Fibroblast of skin of left biceps (primary cell): ENCODE measurements around the gene SLC52A1.
"Not testable (repeated sequence)": the region's sequence is repeated elsewhere in the genome, so short reads cannot be mapped to it uniquely, and the experiment has no call there.

Source experiments
- DNase-seq, 2 experiments: peaks; one replicate each; pipeline ENCODE4 v3.0.0-alpha.2; 2013; ENCODE audit warnings: low read depth in 2 of 2

Gene SLC52A1

DNA sequence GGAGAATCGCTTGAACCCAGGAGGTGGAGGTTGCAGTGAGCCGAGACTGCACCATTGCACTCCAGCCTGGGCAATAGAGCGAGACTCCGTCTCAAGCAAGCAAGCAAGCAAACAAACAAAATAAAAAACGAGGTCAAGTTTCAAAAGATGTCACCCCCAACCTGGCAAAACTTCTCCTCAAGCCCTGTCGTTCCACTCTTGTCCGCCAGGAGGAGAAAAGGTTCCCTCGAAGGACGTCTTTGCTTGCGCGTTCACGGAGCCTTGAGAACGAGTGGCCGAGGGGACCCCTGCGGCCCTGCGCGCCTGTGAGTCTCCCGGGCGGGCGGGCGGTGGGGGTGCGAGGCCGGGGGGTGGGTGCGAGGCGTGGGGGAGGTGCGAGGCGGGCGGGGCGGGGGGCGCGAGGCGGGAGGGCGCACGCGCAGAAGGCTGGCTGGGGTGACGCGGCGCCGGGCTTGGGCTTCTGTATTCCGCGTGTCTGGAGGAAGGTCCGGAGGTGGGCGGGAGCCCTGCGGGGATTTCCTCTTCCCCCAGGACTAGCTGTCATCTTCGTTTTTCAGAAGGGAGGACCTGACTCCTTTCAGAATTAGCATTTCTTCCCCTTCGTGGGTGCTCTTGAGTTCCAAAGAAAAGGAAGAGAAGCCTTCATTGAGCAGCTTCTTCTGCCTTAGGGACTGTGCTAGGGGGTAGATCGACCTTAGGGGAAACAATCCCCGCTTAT is 3.7 kb downstream of the SLC52A1 start:
- DNase-seq: peak; percentile 47 to 53

DNA sequence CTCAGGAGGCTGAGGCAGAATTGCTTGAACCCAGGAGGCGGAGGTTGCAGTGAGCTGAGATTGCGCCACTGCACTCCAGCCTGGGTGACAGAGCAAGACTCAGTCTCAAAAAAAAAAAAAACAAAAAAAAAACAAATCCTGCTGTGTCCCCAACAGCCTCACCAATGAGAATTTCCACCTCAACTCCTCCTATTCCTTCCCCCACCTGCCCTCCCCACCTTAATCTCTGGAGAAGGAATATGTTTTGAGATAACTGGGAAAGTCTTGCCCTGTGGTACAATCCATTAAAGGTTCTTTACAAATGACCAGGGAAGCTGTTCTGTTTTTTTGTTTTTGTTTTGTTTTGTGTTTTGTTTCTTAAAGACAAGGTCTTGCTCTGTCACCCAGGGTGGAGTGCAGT is 5.1 kb downstream of the SLC52A1 start:
- DNase-seq: not testable (repeated sequence)

DNA sequence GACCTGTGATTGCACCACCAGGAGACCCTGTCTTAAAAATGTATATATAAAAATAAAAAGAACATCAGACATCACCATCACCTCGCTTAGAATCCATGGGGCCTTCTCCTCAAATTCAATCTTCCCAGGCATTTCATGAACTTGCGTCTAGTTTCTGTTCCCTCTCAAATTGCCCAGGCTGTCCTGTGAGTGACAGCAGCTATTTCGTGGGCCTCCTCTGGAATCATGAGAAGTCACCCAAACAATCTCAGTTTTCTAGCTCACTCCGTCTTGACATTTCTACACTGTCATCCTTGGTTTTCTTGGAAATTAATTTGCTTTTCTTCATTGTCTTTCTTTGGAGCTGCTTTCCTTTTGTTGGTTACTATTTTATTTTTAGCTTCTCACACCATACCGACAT is 7.3 kb downstream of the SLC52A1 start:
- no peak for DNase-seq

DNA sequence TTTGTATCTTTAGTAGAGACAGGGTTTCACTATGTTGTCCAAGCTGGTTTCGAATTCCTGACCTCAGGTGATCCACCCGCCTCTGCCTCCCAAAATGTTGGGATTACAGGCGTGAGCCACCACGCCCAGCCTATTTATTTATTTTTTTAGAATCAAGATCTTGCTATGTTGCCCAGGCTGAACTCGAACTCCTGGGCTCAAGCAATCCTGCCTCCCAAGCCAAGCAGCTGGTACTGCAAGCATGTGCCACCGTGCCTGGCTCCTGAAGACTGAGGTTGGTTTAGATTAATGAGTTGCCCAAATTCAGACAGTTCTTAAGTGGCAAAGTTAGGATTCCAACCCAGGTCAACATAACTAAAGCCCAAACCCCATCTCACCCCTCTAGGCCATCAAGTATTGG is 7.9 kb downstream of the SLC52A1 start:
- DNase-seq: no peak

DNA sequence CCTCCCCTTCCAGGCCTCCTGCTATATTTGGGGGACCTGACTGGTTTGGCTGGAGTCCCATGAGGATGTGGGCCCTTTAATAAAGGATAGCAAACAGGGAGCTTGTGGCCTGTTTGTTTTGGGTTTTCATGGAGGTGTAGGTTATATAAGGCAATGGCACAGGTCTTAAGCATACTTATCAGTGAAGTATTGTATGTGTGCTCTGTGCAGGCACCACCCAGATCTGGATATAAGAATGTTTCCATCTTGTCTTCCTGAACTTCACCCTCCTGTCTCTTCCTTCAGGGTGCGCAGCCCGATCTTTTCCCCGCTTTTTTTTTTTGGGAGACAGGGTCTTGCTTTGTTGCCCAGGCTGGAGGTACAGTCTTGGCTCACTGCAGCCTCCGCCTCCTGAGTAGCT is 10.6 kb downstream of the SLC52A1 start:
- no peak for DNase-seq

DNA sequence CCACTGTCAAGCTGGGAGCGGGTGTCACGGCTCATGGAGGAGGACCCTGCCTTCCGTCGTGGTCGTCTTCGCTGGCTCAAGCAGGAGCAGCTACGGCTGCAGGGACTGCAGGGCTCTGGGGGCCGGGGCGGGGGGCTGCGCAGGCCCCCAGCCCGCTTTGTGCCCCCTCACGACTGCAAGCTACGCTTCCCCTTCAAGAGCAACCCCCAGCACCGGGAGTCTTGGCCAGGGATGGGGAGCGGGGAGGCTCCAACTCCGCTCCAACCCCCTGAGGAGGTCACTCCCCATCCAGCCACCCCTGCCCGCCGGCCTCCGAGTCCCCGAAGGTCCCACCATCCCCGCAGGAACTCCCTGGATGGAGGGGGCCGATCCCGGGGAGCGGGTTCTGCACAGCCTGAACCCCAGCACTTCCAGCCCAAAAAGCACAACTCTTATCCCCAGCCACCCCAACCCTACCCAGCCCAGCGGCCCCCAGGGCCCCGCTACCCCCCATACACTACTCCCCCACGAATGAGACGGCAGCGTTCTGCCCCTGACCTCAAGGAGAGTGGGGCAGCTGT is 11.6 kb downstream of the SLC52A1 start:
- DNase-seq: no peak

DNA sequence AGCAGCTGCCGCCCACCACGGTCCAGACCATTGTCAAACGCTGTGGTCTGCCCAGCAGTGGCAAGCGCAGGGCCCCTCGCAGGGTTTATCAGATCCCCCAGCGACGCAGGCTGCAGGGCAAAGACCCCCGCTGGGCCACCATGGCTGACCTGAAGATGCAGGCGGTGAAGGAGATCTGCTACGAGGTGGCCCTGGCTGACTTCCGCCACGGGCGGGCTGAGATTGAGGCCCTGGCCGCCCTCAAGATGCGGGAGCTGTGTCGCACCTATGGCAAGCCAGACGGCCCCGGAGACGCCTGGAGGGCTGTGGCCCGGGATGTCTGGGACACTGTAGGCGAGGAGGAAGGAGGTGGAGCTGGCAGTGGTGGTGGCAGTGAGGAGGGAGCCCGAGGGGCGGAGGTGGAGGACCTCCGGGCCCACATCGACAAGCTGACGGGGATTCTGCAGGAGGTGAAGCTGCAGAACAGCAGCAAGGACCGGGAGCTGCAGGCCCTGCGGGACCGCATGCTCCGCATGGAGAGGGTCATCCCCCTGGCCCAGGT is 13.0 kb downstream of the SLC52A1 start:
- no peak for DNase-seq

DNA sequence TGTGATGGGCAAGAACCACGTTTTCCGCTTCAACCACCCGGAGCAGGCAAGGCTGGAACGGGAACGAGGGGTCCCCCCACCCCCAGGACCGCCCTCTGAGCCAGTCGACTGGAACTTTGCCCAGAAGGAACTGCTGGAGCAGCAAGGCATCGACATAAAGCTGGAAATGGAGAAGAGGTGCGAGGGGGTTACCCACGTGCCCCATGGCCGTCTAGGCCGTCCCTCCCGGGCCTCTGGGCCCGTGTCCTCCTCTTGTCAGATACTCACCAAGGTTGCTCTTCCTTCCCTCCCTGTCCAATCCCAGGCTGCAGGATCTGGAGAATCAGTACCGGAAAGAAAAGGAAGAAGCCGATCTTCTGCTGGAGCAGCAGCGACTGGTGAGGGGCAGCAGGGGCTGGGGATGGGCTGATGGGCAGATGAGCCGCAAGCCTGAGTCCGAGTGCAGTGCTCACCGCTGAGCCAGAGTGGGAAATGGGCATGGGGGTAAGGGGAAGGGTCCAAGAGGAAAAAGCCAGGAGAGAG is 14.7 kb downstream of the SLC52A1 start:
- no peak for DNase-seq

DNA sequence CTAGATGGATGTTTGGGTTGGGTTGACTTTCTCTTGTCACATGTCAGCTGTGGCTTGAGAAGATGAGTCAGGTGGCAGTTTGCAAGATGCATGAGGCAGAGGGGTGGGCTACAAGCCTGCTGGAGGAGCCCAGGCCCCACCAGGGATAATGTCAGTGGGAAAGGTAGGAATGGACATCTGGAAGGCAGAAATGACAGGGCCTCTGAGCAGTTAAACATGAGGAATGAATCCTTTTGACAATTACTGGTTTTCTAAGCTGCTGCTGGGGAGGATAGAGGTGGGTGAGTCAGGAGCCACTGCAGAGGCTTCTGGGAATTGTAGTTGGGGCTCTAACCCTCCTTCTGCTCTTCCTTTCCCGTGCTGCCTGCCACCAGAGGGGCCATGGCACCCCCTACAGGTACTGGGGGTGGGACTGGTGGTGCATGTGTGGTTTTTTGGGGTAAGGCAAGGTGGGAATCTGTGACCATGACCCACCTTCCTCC is 15.7 kb downstream of the SLC52A1 start:
- no peak for DNase-seq

DNA sequence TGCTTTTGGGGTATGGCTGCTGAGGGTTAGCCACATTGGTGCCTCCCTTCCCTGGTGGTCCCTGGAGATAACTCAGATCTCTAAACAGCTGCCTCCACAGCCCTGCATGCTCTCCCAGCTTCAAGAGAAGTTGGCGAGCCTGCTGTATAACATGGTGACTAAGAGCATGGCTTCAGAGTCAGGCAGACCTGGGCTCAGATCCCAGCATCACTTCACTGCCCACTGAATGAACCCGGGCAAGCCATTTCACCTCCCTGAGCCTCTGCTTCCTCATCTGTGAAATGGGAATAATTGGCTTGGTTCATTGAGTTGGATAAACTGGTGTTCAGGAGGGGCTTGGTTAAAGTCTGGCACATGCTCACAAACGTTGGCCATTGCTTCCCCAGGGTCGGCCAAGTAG is 20.9 kb downstream of the SLC52A1 start:
- no peak for DNase-seq

DNA sequence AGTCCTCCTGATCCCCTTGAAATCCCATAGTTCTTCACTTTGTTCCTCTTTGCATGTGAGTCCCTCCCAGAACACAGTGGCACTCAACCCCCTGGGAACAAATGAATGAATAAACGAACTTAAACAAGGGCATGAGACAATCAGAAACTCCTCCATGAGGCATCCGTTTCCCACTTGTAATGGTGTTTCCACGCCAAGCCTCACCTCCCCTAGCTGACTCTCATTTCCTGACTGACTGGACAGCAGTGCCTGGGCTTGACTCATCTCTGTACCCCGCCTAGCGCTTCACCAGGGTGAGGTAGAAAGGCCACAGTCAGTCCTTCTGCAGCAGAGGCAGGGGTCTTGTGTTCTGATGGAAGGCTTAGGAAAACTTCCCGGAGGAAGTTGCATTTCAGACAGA is 23.3 kb downstream of the SLC52A1 start:
- DNase-seq: no peak

DNA sequence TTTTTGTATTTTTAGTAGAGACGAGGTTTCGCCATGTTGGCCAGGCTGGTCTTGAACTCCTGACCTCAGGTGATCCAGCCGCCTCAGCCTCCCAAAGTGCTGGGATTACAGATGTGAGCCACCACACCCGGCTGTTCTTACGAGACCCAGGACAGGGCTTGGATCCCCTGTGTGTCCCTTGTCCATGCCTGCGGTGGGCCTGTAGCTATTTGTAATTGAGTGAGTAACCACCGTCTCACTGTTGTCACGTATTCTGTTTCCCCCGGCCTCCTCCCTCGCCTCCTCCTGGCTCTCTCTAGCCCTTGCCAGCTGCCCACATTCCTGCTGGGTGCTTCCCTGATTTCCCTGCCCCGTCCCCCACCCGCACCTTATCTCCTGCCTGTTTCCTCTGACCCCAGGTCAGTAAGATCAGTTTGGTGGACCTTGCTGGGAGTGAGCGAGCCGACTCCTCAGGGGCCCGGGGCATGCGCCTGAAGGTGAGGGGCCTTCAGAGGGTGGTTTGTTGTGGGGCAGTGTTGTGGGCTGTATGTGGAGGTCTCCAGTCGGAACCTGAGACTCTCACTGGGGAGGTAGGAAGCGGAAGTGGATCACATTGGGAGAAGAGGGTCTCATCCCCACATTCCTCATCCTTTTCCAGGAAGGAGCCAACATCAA is 31.9 kb downstream of the SLC52A1 start:
- DNase-seq: no peak

DNA sequence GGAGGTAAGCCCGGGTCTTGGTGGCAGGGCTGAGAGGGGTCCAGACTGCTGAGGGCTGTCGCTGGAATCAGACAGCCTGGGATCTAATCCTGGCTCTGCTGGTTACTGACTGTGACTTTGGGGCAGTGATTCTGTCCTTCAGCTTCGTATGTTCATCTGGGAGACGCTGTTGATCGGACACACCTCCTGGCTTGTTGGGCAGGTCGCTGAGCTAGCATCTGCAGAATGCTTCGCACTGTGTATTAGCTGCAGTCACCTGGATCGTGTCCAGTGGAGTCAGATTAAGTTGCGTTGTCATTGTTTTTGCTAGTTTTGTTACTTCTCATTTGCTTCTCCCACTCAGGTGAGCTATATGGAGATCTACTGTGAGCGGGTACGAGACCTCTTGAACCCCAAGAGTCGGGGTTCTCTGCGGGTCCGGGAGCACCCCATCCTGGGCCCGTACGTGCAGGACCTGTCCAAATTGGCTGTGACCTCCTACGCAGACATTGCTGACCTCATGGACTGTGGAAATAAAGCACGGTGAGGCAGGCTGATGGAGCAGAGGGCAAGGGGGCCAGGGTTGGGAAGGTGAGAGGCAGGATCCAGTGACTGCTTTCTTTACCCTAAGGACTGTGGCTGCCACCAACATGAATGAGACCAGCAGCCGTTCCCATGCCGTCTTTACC is 33.0 kb downstream of the SLC52A1 start:
- DNase-seq: no peak

DNA sequence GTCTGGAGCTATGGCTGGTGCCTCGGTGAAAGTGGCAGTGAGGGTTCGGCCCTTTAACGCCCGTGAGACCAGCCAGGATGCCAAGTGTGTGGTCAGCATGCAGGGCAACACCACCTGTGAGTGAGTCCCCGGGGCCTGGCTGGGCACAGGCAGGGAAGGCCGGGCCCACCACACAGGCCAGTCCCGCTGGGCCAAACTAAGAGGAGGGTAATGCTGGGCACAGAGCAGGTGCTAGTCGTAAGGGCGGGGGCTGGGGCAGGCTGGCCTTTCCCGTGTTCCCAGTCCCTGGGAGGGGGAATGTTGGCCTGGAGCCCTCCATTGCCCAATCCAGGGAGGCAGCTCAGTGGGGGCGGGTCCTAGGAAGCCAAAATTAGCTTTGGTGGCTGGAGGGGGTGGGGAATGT is 35.0 kb downstream of the SLC52A1 start:
- no peak for DNase-seq

DNA sequence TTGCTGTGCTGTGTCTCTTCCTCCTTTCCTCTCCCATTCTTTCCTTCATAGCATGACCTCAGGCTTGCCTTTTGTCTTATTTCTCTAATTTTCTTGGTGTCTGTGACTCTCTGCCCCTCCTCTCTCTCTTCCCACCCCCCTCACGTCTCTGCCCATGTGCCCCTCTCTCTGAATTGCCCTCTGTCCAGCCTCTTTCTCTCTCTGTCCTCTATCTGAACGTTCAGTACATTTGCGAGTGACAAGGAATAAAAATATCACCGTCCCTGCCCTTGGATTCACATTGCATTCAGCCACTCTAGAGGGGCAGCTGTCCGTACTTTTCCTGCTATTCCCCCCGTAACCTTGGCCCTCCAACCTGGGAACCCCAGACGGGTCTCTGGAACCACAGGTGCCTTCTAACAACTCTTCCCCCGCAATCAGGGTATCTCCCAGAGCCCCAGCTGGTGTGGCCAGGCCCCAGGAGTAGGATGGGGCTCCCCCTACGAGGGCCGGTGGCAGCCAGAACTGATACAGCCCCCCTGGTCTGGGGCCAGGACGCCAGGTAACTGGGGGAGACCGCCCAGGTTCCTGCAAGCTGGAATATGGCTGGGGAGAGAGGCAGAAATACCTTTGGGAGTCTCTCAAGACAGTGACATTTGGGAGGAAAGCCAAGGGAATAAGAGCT is 35.7 kb downstream of the SLC52A1 start:
- DNase-seq: no peak

DNA sequence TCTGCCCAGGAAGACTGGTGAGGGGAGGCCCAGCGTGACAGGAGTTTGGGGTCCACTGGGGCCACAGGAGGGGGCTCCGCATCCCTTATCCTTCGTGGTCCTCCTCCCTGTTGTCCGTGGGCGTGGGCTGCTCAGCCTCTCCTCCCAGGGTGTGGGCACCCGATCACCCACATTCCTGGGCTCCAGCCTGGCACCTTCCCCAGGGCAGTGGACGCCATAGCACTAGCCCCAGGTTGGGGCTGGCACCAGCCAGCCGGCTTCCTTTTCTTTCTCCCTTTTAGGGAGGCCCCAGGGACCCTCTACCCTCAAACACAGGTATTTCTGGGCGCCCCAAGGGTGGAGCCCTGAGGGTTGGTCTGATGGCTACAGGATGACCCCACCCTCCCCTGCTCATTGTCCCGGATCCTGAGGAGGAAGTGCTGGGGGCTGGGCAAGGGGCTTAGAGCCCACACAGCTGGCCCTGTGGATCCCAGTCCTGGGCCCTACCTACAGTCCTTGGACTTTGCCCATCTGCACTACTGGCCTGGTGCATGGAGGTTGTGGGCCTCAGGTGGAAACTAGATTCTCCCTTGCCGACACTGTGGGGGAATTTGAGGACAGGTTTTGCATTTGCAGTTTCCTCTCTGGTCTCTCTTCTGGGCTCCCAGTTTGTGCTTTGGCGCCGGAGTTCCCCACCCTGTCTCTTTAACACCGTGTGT is 36.3 kb downstream of the SLC52A1 start:
- DNase-seq: no peak

DNA sequence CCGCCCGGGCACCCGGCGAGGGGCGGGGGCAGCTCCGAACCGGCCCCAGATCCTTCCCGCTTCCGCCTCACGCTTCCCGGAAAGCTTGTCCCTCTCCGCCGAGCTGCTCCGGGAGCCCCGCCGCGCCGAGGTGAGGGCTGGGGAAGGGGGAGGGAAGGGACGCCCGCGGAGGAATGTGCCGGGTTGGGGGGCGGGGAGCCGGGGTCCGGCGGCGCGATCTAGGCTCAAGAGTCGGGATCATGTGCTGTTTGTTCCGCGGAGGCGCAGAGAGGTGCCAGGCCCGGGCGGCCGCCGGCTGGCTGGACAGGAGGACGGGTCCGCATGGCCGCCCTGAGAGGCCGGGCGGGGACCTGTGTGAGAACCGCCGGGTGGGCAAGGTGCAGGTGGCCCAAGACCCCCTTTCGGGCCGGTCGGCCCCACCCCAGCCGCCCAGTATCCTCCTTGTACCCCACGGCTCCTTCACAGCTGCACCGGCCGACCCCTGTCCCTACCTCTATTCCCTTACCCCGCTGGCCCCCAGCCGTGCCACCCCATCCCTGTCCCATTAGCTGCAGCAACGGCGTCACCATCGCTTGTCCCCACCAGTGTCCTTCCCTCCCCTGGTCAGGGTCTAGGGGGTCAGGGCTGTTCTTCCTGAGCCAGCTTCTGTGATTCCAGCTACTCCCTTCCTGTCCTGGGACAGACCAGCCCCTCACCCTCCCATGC is 37.0 kb downstream of the SLC52A1 start:
- DNase-seq: no peak

DNA sequence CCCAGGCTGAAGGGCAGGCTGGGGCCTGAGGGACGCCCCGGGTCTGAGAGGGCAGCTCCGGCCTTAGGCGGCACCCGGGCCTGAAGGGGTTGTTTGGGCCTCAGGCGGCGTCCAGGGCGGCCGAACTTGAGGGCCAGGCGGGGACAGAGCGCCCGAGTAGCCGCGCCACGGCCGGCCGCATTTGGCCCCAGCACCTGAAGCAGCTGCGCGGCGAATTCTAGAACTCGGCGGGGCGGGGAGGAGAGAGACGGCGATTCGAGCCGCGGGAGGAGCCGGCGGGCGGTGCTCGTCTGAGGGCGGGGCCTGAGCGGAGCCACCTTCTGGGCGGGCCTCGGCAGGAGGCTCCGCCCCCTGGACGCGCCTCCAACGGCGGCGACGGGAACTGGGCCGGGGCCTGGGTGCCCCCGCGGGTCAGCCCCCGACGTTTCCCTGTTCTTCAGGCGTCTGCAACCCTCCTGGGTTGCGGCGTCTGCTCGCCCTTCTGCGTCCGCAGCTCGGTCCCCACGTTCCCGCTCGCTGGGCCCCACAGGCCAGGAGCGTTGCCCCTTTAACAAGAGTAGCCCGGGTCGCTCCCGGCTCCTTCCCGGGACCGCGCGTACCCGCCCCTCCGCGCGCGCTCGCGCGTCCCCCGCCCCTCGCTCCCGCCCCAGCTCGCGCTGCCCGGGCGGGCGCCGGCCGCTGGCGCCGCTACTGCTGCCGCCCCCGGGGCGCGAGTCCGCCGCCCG is 37.8 kb downstream of the SLC52A1 start, which contains the start of the genes INCA1 and KIF1C:
Gene INCA1, minus strand, starts transcription at position 221 of the 725 bp plus-strand sequence. CDS start 3,085 bp downstream, outside the sequence.
Gene KIF1C, plus strand, starts transcription at position 649 of the 725 bp plus-strand sequence. CDS start 2,297 bp downstream, outside the sequence.
- DNase-seq: peak; percentile 44 to 60

DNA sequence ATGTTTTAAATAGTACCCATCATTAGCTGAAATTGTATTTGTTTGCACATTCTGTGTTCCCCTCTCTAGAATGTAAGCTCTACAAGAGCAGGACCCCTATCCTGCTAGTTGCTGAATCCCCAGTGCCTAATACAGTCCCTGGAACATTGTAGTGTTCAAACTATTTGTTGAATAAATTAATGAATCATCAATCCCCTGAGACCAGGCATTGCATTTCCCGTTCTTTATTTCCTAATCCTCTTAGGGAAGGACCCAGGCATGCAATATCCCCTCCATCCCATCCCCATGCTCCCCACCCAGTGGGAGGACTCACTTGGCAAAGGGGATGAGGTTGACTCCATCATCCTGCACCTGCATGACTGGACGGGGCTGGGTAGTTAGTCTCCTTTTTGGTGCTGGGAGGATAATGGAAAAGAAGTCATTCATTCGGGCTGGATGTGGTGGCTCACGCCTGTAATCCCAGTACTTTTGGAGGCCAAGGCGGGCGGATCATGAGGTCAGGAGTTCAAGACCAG is 41.1 kb downstream of the SLC52A1 start:
- no peak for DNase-seq
